Urinary bladder (tissue), 4 donors: ENCODE measurements around the gene CYP4F11. TPM values are rescaled to one million over a fixed set of nuclear protein-coding genes. Genes with fewer than 3 reads are reported as not detected.
"Not testable (repeated sequence)": the region's sequence is repeated elsewhere in the genome, so short reads cannot be mapped to it uniquely, and the experiment has no call there.

ENCODE experiments used
- DNase-seq: peaks from one replicate; pipeline ENCODE4 v3.0.0-alpha.2; 2015; ENCODE audit errors: extremely low spot score
- H3K27ac ChIP-seq: one replicate; pipeline ENCODE4 v1.5.1; 2013; ENCODE audit warnings: low read depth, mild to moderate bottlenecking, moderate library complexity
- H3K36me3 ChIP-seq: one replicate; pipeline ENCODE4 v1.6.1; 2013; ENCODE audit warnings: mild to moderate bottlenecking, moderate library complexity; ENCODE audit not compliant: insufficient read depth
- H3K4me1 ChIP-seq: one replicate; pipeline ENCODE4 v1.6.1; 2013; ENCODE audit warnings: mild to moderate bottlenecking, moderate library complexity; ENCODE audit not compliant: insufficient read depth
- H3K4me3 ChIP-seq: one replicate; pipeline ENCODE4 v1.5.1; 2013; ENCODE audit warnings: low read depth, low read length
- WGBS: extraction: QIAGEN DNeasy Blood & Tissue Kit; methylation state at CpG from one replicate; pipeline ENCODE4 v1.1.7; 2013; 5-methylcytosine and 5-hydroxymethylcytosine counted together
- polyA plus RNA-seq: library from polyadenylated mRNA; stranded (reverse); fragments of 200-250 nt; gene quantifications from one replicate; pipeline ENCODE4 v1.2.3, GENCODE V29; 2013
- total RNA-seq: library from RNA; depleted of rRNA; stranded (reverse); fragments of >200 nt; gene quantifications from one replicate; pipeline ENCODE4 v1.2.3, GENCODE V29; 2014
- donor health status: healthy with polysubstance abuse.
- donor health status: healthy.

Gene CYP4F11
- total RNA-seq (1.0 TPM), polyA plus RNA-seq (0.67 TPM)

- H3K4me3 ChIP-seq: no peak within 1 kb of the TSS
Observed at GRCh38 chr19:15934332-15935078, at the start of gene CYP4F11. Gene CYP4F11 (minus strand): TSS chr19:15934529. CDS start chr19:15934408, 121 bp downstream.

GRCh38 chr19:15979293-15979692, 45.0 kb upstream of the CYP4F11 start:
- no peaks in the 10 kb centered on the region for H3K4me1 ChIP-seq
- 73% methylated on average over 4 of the region's 4 CpGs for WGBS
- no peaks in the 10 kb centered on the region for H3K36me3 ChIP-seq
- H3K4me3 ChIP-seq: no peak overlapping the region
- H3K27ac ChIP-seq: no peak overlapping the region
- DNase-seq: no peak

More at GRCh38 chr19:15934332-15935078, at the start of gene CYP4F11:
- peak within 1 kb of the TSS; percentile 71 for H3K27ac ChIP-seq
- no peak for DNase-seq
- WGBS: 59% methylated on average over 10 of the region's 10 CpGs
- H3K4me1 ChIP-seq: no peaks in the 10 kb centered on the region
- no peaks in the 10 kb centered on the region for H3K36me3 ChIP-seq

GRCh38 chr19:15977690-15978089, 43.4 kb upstream of the CYP4F11 start:
- no peaks in the 10 kb centered on the region for H3K4me1 ChIP-seq
- H3K36me3 ChIP-seq: no peaks in the 10 kb centered on the region
- DNase-seq: no peak
- no peak overlapping the region for H3K4me3 ChIP-seq
- WGBS: 64% methylated on average over 7 of the region's 7 CpGs
- no peak overlapping the region for H3K27ac ChIP-seq

- H3K27ac ChIP-seq: no peak overlapping the region
- H3K36me3 ChIP-seq: no peaks in the 10 kb centered on the region
- H3K4me3 ChIP-seq: no peak overlapping the region
- no peak for DNase-seq
- H3K4me1 ChIP-seq: no peaks in the 10 kb centered on the region
- 41% methylated on average over 10 of the region's 10 CpGs for WGBS
Observed at GRCh38 chr19:15976836-15977689, 42.7 kb upstream of the CYP4F11 start.

GRCh38 chr19:15974856-15975255, 40.5 kb upstream of the CYP4F11 start:
- H3K4me3 ChIP-seq: no peak overlapping the region
- no peaks in the 10 kb centered on the region for H3K4me1 ChIP-seq
- no peak for DNase-seq
- H3K36me3 ChIP-seq: no peaks in the 10 kb centered on the region
- WGBS: 53% methylated on average over 5 of the region's 5 CpGs
- H3K27ac ChIP-seq: no peak overlapping the region

DNA sequence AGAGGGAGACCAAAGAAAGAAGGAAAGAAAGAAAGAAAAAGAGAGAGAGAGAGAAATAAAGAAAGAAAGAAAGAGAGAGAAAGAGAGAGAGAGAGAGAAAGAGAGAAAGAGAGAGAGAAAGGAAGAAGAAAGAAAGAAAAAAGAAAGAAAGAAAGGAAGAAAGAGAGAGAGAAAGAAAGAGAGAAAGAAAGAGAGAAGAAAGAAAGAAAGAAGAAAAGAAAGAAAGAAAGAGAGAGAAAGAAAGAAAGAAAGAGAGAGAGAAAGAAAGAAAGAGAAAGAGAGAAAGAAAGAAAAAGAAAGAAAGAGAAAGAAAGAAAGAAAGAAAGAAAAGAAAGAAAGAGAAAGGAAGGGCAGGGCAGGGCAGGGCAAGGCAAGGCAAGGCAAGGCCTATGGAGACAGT, 37.7 kb upstream of the CYP4F11 start:
- DNase-seq, H3K27ac ChIP-seq, H3K4me3 ChIP-seq, H3K36me3 ChIP-seq, H3K4me1 ChIP-seq: not testable (repeated sequence)

DNA sequence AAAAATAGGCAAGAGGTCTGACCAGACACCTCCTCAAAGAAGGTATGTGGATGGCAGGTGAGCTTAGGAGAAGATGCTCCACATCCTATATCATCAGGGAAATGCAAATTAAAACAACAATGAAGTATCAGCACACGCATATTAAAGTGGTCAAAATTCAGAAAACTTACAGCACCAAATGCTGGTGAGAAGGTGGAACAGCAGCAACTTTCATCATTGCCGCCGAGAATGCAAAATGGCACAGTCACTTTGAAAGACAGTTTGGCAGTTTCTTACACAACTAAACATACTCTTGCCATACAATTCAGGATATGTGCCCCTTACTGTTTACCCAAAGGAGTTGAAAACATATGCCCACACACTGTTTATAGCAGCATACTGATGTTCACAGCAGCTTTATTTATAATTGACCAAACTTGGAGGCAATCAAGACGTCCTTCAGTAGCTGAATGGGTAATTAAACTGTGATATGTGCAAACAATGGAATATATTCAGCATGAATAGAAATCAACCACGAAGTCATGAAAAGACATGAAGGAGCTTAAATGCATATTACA, 37.0 kb upstream of the CYP4F11 start:
- Histone ChIP-seq H3K27ac (no peak overlapping the region), H3K4me3 (no peak overlapping the region), H3K4me1 (no peaks in the 10 kb centered on the region), H3K36me3 (no peaks in the 10 kb centered on the region)
- no peak for DNase-seq
- WGBS: 62% methylated on average over 5 of the region's 5 CpGs

DNA sequence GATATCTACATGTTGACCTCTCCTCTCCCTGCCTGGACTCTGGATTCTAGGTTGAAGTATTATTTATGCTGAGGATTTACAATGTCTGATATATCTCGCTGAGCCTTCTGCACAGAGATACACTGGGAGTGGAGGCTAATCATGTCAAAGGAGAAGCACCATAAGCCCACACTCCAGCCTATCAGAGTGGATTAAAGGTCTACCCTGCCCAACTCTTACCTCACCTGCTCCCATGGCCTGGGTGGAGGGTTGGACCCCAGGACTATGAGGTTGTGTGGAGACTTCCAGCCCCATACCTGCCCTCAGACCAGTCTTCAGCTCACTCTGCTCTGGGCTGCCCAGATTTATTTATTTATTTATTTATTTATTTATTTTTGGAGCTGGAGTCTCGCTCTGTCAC, 29.9 kb upstream of the CYP4F11 start:
- no peak overlapping the region for H3K4me3 ChIP-seq
- no peaks in the 10 kb centered on the region for H3K36me3 ChIP-seq
- DNase-seq: no peak
- 77% methylated on average over 2 of the region's 2 CpGs for WGBS
- no peak overlapping the region for H3K27ac ChIP-seq
- no peaks in the 10 kb centered on the region for H3K4me1 ChIP-seq

- WGBS: 74% methylated on average over 6 of the region's 6 CpGs
- Histone ChIP-seq H3K27ac (no peak overlapping the region), H3K4me1 (no peaks in the 10 kb centered on the region), H3K4me3 (no peak overlapping the region), H3K36me3 (no peaks in the 10 kb centered on the region)
- DNase-seq: no peak
Observed at GRCh38 chr19:15962319-15962718, 28.0 kb upstream of the CYP4F11 start.

DNA sequence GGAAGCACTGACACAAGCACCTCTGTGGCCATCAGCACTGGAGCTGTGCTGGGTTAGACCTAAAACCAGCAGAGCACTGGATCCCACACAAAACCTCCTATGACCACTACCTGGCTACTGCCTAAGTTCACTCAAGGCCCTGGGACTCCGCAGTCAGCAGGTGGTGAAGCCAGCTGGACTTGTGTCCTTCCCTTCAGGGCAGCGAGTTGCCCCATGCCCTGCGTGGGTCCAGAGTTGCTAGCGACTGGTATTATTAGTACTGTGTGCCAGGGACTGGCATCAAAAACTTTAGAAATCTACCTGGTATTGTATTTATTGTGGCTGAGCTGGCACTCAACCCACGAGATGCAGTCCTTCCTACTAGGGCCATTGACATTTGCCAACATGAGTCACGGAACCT, 20.5 kb upstream of the CYP4F11 start:
- no peaks in the 10 kb centered on the region for H3K36me3 ChIP-seq
- no peak overlapping the region for H3K27ac ChIP-seq
- no peak overlapping the region for H3K4me3 ChIP-seq
- no peak for DNase-seq
- no peaks in the 10 kb centered on the region for H3K4me1 ChIP-seq
- 87% methylated on average over 6 of the region's 6 CpGs for WGBS

GRCh38 chr19:15948223-15949058, 14.1 kb upstream of the CYP4F11 start, which contains the start of gene OR10H4:
Gene OR10H4 (plus strand): TSS chr19:15949008. CDS start chr19:15949008, 0 bp downstream.
- no peaks in the 10 kb centered on the region for H3K4me1 ChIP-seq
- H3K4me3 ChIP-seq: no peak within 1 kb of the TSS
- H3K27ac ChIP-seq: no peak within 1 kb of the TSS
- H3K36me3 ChIP-seq: no peaks in the 10 kb centered on the region
- no peak for DNase-seq

DNA sequence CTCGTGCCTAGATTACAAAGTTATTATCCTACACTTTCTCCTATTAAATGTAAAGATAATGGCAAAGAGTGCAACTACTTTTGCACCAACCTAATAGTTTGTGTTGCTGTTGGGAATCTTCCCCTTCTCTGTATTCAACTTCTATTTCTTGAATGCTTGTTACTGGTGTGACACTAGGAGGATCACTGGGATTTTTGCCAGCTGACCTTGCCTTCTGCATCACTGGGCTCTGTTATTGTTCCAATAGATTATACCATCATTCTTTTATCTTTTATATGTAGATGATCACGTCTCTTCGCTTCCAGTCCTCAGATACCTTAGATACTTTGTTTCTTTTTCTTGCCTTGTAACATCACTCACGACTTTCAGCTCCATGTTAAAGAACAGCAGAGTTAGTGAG, 11.0 kb upstream of the CYP4F11 start:
- WGBS: 42% methylated on average over 4 of the region's 4 CpGs
- no peak overlapping the region for H3K4me3 ChIP-seq
- no peak for DNase-seq
- no peak overlapping the region for H3K27ac ChIP-seq
- H3K36me3 ChIP-seq: no peaks in the 10 kb centered on the region
- H3K4me1 ChIP-seq: no peaks in the 10 kb centered on the region

DNA sequence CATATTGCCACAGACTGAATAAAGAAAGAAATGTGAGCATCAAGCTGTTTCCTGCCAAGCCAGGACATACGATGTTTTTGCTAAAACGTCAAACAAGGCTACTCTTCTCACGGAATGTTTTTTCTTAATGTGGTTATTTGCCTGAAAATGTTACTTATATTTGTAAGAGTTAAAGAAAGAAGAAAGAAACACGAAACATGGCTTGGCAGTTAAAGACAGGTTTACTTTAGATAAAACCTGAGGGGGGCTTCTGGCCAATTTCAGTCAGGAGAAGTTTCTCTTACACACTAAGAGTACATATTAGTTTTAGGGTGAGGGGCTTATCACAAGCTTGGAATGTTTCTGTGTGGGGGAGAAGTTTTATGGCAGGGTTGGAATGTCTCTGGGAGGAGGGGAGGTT, 10.1 kb upstream of the CYP4F11 start:
- Histone ChIP-seq H3K36me3 (no peaks in the 10 kb centered on the region), H3K4me3 (no peak overlapping the region), H3K4me1 (no peaks in the 10 kb centered on the region), H3K27ac (no peak overlapping the region)
- no peak for DNase-seq
- WGBS: 61% methylated on average over 4 of the region's 4 CpGs
